Myocyte (in vitro differentiated cells): ENCODE data around the gene ZMYND10. TPM values are rescaled to one million over a fixed set of nuclear protein-coding genes. Genes with fewer than 3 reads are reported as not detected.

Source experiments
- total RNA-seq: library from RNA; depleted of rRNA; stranded (reverse); fragments of >200 nt; gene quantifications from 2 replicates; pipeline ENCODE4 v1.2.3, GENCODE V29; 2014

ZMYND10 gene
- total RNA-seq, 1 donor from 2014 or later, result 0.19 TPM

Other genes with a start within 250 kb of the ZMYND10 start
- gene SEMA3F, start 190.4 kb downstream of the ZMYND10 start, total RNA-seq, result 0.51 and 1.6 TPM in 2 replicates
- gene GNAT1, start 154.1 kb downstream of the ZMYND10 start, total RNA-seq, result 1.9 and 4.4 TPM in 2 replicates
- 9.1 and 42.7 TPM in 2 replicates for gene SLC38A3, start 140.5 kb downstream of the ZMYND10 start, total RNA-seq
- gene GNAI2, start 109.5 kb downstream of the ZMYND10 start, total RNA-seq, result 137 and 138 TPM in 2 replicates
- 8.3 and 14.0 TPM in 2 replicates for gene SEMA3B, start 76.6 kb downstream of the ZMYND10 start, total RNA-seq
- gene LSMEM2, start 66.6 kb downstream of the ZMYND10 start, total RNA-seq, result 0.47 and 2.7 TPM in 2 replicates
- gene IFRD2, start 53.3 kb downstream of the ZMYND10 start, total RNA-seq, result 99.0 and 99.1 TPM in 2 replicates
- gene HYAL3, start 46.3 kb downstream of the ZMYND10 start, total RNA-seq, result 2.9 and 7.4 TPM in 2 replicates
- 16.7 and 20.1 TPM in 2 replicates for gene NAA80, start 46.3 kb downstream of the ZMYND10 start, total RNA-seq
- 0.26 and 0.56 TPM in 2 replicates for gene HYAL1, start 42.2 kb downstream of the ZMYND10 start, total RNA-seq
- gene HYAL2, start 23.0 kb downstream of the ZMYND10 start, total RNA-seq, result 81.0 and 91.1 TPM in 2 replicates
- 32.9 and 39.7 TPM in 2 replicates for gene TUSC2, start 17.5 kb downstream of the ZMYND10 start, total RNA-seq
- gene RASSF1, start 4.9 kb downstream of the ZMYND10 start, total RNA-seq, result 9.0 and 16.2 TPM in 2 replicates
- gene NPRL2, start 5.0 kb upstream of the ZMYND10 start, total RNA-seq, result 24.6 and 27.6 TPM in 2 replicates
- gene CYB561D2, start 5.1 kb upstream of the ZMYND10 start, total RNA-seq, result 16.7 and 25.2 TPM in 2 replicates
- gene TMEM115, start 13.8 kb upstream of the ZMYND10 start, total RNA-seq, result 61.7 and 69.0 TPM in 2 replicates
- not detected in 2 replicates for gene CACNA2D2, start 157.9 kb upstream of the ZMYND10 start, total RNA-seq
- gene C3orf18, start 222.0 kb upstream of the ZMYND10 start, total RNA-seq, result 14.0 and 18.6 TPM in 2 replicates
- 6.2 and 9.7 TPM in 2 replicates for gene HEMK1, start 223.8 kb upstream of the ZMYND10 start, total RNA-seq